Panc1 (cell line): ENCODE measurements around the gene CHST8. TPM values are rescaled to one million over a fixed set of nuclear protein-coding genes. Genes with fewer than 3 reads are reported as not detected.

ENCODE experiments used
- ATAC-seq: fragments of 200-7000 bp; cut with Tn5 transposase; 2 replicates; pipeline ENCODE4 v1.9.1; 2020; ENCODE audit warnings: mild to moderate bottlenecking, moderate library complexity
- BruUV-seq: library from RNA; stranded (reverse); fragments of 400-500 nt; replicated peaks from 2 replicates; lab custom pipeline; 2021; lab: Mats Ljungman, UMichigan
- CTCF ChIA-PET: fragments of 300-600 bp; sonication (Branson Sonifier 250); formaldehyde crosslinking; loops from one replicate; lab custom pipeline; 2022; ENCODE audit warnings: antibody characterized with exemption; lab: Charles Lee
- POLR2A ChIA-PET: fragments of 300-600 bp; sonication (Branson Sonifier 250); formaldehyde crosslinking; loops from one replicate; lab custom pipeline; 2022; ENCODE audit warnings: antibody characterized with exemption; lab: Charles Lee
- DNase-seq: peaks from one replicate; pipeline ENCODE4 v3.0.0-alpha.2; 2010; ENCODE audit warnings: low read depth, low spot score
- H3K27ac ChIP-seq: 2 replicates; pipeline ENCODE4 v1.5.1; 2011; ENCODE audit warnings: mild to moderate bottlenecking, low read length, inconsistent platforms
- H3K27me3 ChIP-seq: fragments of 200-500 bp; sonication (Bioruptor generic); 2 replicates; pipeline ENCODE4 v1.6.0; 2014; ENCODE audit warnings: low read length, inconsistent platforms; ENCODE audit not compliant: control insufficient read depth, insufficient read depth
- H3K36me3 ChIP-seq: fragments of 200-500 bp; sonication (Bioruptor generic); 2 replicates; pipeline ENCODE4 v1.5.1; 2014; ENCODE audit warnings: inconsistent platforms, mild to moderate bottlenecking, low read length, moderate library complexity; ENCODE audit not compliant: control insufficient read depth, insufficient read depth
- H3K4me1 ChIP-seq: 2 replicates; pipeline ENCODE4 v1.5.1; 2011; ENCODE audit warnings: inconsistent platforms, mild to moderate bottlenecking, low read length, moderate library complexity; ENCODE audit not compliant: control insufficient read depth, insufficient read depth
- H3K4me3 ChIP-seq, 2 experiments: 2 replicates each; pipeline ENCODE4 v1.5.1; 2011 to 2012; ENCODE audit warnings: low read depth in 2 of 2, low read length in 2 of 2, mild to moderate bottlenecking in 2 of 2, inconsistent platforms in 1 of 2, moderate library complexity in 1 of 2
- H3K9me3 ChIP-seq: fragments of 200-500 bp; sonication (Bioruptor generic); 2 replicates; pipeline ENCODE4 v1.5.1; 2014; ENCODE audit warnings: low read depth, mild to moderate bottlenecking, inconsistent platforms, low read length, moderate library complexity; ENCODE audit not compliant: control insufficient read depth, insufficient read depth
- POLR2AphosphoS5 ChIP-seq: IDR thresholded peaks from 2 replicates; pipeline ENCODE4 v1.6.1; 2012; ENCODE audit warnings: mild to moderate bottlenecking, low read depth, low read length, moderate library complexity
- REST ChIP-seq, 2 experiments: IDR thresholded peaks; 2 replicates each; pipeline ENCODE4 v1.6.1; 2011 to 2012; ENCODE audit warnings: low read depth in 2 of 2, control low read depth in 1 of 2, low read length in 1 of 2, mild to moderate bottlenecking in 1 of 2, moderate library complexity in 1 of 2; ENCODE audit not compliant: insufficient read depth in 1 of 2
- SIN3A ChIP-seq: IDR thresholded peaks from 2 replicates; pipeline ENCODE4 v1.6.1; 2012; ENCODE audit warnings: low read depth, mild to moderate bottlenecking, low read length, moderate library complexity, borderline replicate concordance; ENCODE audit not compliant: insufficient read depth
- TCF7L2 ChIP-seq: IDR thresholded peaks from 2 replicates; pipeline ENCODE4 v1.6.1; 2011; ENCODE audit warnings: mild to moderate bottlenecking, low read depth, low read length, inconsistent platforms
- in situ Hi-C: cut with HindIII; loops from 2 replicates; pipeline ENCODE4 v1.10.0; 2016; ENCODE audit warnings: low sequenced_read_pairs, low pct_unique_long_range_greater_than_20kb
- intact Hi-C: fragments of 100-400 bp; cut with micrococcal nuclease; formaldehyde crosslinking; loops from one replicate; pipeline ENCODE4 v1.10.0; 2022; ENCODE audit not compliant: unreplicated experiment
- total RNA-seq: library from RNA; stranded (reverse); gene quantifications from one replicate; pipeline ENCODE4 v1.2.1, GENCODE V29; 2021; ENCODE audit not compliant: unreplicated experiment
- TF ChIP-seq, protein P1 (sequence below): fragments of 450-650 bp; IDR thresholded peaks from 2 replicates; pipeline ENCODE4 v1.5.1; 2017; ENCODE audit warnings: mild to moderate bottlenecking

The CHST8 gene
- total RNA-seq, 1 experiment from 2014 or later = 0.28 TPM

- no peak for ATAC-seq
Observed at GRCh38 chr19:33736158-33736557, 114.4 kb downstream of the CHST8 start.

GRCh38 chr19:33736787-33737186, 115.0 kb downstream of the CHST8 start:
- Histone ChIP-seq H3K36me3 (no peaks in the 10 kb centered on the region), H3K27me3 (peaks cover 50% of the 10 kb centered on the region), H3K27ac (no peak overlapping the region), H3K9me3 (no peaks in the 10 kb centered on the region), H3K4me3 (no peak overlapping the region), H3K4me1 (no peaks in the 10 kb centered on the region)
- intact Hi-C loops = no loop called here
- POLR2A ChIA-PET = no interaction called here
- ATAC-seq (no peak), DNase-seq (no peak)
- TF ChIP-seq, protein P1, sequence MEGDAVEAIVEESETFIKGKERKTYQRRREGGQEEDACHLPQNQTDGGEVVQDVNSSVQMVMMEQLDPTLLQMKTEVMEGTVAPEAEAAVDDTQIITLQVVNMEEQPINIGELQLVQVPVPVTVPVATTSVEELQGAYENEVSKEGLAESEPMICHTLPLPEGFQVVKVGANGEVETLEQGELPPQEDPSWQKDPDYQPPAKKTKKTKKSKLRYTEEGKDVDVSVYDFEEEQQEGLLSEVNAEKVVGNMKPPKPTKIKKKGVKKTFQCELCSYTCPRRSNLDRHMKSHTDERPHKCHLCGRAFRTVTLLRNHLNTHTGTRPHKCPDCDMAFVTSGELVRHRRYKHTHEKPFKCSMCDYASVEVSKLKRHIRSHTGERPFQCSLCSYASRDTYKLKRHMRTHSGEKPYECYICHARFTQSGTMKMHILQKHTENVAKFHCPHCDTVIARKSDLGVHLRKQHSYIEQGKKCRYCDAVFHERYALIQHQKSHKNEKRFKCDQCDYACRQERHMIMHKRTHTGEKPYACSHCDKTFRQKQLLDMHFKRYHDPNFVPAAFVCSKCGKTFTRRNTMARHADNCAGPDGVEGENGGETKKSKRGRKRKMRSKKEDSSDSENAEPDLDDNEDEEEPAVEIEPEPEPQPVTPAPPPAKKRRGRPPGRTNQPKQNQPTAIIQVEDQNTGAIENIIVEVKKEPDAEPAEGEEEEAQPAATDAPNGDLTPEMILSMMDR = no peak
- no TSS peak for BruUV-seq
- in situ Hi-C loops = no loop called here
- CTCF ChIA-PET = no interaction called here

More at GRCh38 chr19:33736158-33736557, 114.4 kb downstream of the CHST8 start:
- TF ChIP-seq SIN3A (no peak), POLR2AphosphoS5 (no peak), REST (IDR thresholded peaks at IDR 0.05; ENCODE audit: insufficient read depth in 1 of 2, low read depth in 2 of 2, low read length in 1 of 2) (no peak), TCF7L2 (no peak)
- TF ChIP-seq, protein P1 = no peak
- Histone ChIP-seq H3K27ac (no peak overlapping the region), H3K4me3 (no peak overlapping the region), H3K36me3 (no peaks in the 10 kb centered on the region), H3K9me3 (no peaks in the 10 kb centered on the region), H3K4me1 (no peaks in the 10 kb centered on the region), H3K27me3 (peaks cover 48% of the 10 kb centered on the region)
- intact Hi-C loops (no loop called here), in situ Hi-C loops (no loop called here)
- BruUV-seq = no TSS peak
- no peak for DNase-seq
- ChIA-PET POLR2A (no interaction called here), CTCF (no interaction called here)
